ENCODE measurements around the gene ELN.
"Not testable (repeated sequence)": the region's sequence is repeated elsewhere in the genome, so short reads cannot be mapped to it uniquely, and the experiment has no call there.

The ELN gene

DNA sequence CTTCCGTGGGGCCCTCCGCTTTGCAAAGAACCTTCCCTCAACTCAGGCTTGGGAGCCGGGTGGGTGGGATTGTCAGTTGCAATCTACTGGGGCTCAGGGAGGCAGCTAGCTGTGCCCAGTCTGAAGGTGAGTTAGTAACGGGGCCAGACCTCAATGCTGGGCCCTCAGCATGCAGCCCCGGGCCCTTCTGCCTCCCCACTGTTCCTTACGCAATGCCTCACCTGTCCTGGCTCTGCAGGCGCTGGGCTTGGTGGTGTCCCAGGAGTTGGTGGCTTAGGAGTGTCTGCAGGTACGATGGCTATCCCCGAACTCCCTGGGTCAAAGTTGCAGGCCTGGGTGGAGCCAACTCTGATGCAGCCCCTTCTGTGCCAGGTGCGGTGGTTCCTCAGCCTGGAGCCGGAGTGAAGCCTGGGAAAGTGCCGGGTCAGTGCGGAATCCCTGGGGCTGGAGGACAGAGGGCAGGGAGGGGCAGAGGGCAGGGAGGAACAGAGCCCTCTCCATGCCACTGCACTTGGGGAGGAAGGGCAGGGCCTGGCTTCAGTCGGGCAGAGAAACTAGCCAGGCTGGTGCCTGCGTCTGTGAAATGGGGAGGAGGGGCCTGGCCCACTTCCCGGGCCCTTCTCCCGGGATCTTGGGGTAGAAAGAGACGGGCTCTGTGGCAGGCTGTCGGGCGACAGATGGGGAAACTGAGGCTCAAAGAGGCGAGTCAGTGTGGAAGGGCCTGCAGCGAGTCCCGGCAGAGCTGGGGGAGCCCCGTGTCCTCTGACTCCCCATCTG, 15.0 kb downstream of the ELN start:
- in situ Hi-C loops (cut with HindIII; ENCODE audit: low pct_ligation_motif_present, low sequenced_read_pairs): no loop called here
- Histone ChIP-seq H3K27me3 (replicated peaks) (no peaks in the 10 kb centered on the region), H3K36me3 (replicated peaks) (no peaks in the 10 kb centered on the region), H3K27ac (no peak overlapping the region), H3K4me3 (ENCODE audit: low read depth, low read length) (no peak overlapping the region)
- no peak for DNase-seq
- TF ChIP-seq, protein P1, sequence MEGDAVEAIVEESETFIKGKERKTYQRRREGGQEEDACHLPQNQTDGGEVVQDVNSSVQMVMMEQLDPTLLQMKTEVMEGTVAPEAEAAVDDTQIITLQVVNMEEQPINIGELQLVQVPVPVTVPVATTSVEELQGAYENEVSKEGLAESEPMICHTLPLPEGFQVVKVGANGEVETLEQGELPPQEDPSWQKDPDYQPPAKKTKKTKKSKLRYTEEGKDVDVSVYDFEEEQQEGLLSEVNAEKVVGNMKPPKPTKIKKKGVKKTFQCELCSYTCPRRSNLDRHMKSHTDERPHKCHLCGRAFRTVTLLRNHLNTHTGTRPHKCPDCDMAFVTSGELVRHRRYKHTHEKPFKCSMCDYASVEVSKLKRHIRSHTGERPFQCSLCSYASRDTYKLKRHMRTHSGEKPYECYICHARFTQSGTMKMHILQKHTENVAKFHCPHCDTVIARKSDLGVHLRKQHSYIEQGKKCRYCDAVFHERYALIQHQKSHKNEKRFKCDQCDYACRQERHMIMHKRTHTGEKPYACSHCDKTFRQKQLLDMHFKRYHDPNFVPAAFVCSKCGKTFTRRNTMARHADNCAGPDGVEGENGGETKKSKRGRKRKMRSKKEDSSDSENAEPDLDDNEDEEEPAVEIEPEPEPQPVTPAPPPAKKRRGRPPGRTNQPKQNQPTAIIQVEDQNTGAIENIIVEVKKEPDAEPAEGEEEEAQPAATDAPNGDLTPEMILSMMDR (IDR thresholded peaks at IDR 0.05; ENCODE audit: low read depth, low read length, missing control alignments): no peak

DNA sequence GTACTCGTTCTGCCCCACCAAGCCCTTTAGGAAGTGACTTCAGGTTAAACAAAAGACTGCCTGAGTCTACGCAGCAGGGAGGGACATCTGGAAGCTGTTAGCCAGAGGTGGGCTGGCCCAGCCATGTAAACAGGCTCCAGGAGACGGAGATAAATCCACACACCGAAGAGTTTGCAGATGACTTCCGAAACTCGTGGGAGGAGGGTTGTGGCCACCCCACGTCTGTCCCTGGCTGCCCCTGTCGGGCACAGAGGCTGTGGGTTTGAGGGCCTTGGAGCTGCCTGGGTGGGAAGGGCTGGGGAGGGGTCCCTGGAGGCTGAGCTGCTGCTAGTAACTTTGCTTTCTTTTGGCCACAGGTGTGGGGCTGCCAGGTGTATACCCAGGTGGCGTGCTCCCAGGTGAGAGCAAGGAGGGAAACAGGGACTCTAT, 15.6 kb downstream of the ELN start:
- H3K36me3 ChIP-seq (replicated peaks): no peaks in the 10 kb centered on the region
- no peak overlapping the region for H3K27ac ChIP-seq
- TF ChIP-seq, protein P1 (IDR thresholded peaks at IDR 0.05; ENCODE audit: low read depth, low read length, missing control alignments): no peak
- no peaks in the 10 kb centered on the region for H3K27me3 ChIP-seq (replicated peaks)
- in situ Hi-C loops (cut with HindIII; ENCODE audit: low pct_ligation_motif_present, low sequenced_read_pairs): no loop called here
- DNase-seq: no peak
- H3K4me3 ChIP-seq (ENCODE audit: low read depth, low read length): no peak overlapping the region

DNA sequence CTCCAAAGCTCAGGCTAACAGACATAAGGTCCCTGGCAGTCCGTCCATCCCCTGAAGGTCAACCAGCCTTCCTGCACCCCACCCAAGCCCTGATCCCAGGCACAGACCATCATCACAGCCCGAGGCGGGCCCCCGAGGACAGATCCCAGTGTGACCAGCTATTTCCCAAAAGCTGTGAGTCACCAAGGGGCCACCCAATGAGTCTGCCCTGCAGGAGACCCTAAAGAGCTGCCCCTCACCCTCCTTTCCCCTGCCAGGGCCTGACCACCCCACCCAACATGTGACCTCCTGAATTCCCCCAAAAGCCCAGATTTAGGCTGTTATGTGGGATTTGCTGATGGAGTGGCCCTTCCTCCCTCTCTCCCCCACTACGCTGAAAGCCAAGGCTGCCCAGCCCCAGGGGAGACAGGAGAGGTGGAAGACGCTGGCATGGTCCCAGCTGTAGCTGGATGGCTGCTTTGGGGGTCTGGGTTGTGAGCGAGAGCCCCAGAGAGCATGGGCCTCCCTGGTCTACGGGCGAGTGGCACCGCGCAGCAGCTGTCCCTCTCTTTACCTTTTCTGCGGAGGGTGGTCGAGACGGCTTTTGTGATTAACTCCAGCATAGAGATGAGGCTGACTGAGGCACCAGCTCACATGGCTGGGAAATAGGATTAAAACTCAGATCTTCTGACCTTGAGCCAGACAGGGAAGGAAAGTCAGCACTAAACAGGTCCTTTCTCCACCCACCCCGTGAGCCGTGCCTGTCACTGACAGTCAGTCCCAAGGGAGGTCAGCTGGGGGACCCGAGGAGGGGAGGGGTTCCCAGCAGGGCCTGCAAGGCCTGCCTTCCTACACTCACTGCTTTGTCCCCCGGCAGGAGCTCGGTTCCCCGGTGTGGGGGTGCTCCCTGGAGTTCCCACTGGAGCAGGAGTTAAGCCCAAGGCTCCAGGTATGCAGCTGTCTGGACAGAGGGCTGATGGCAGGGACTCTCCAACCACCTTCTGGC, 16.7 kb downstream of the ELN start:
- Histone ChIP-seq H3K27ac (no peak overlapping the region), H3K27me3 (replicated peaks) (no peaks in the 10 kb centered on the region), H3K4me3 (ENCODE audit: low read depth, low read length) (no peak overlapping the region), H3K36me3 (replicated peaks) (no peaks in the 10 kb centered on the region)
- in situ Hi-C loops (cut with HindIII; ENCODE audit: low pct_ligation_motif_present, low sequenced_read_pairs): no loop called here
- DNase-seq: no peak
- TF ChIP-seq, protein P1 (IDR thresholded peaks at IDR 0.05; ENCODE audit: low read depth, low read length, missing control alignments): no peak

DNA sequence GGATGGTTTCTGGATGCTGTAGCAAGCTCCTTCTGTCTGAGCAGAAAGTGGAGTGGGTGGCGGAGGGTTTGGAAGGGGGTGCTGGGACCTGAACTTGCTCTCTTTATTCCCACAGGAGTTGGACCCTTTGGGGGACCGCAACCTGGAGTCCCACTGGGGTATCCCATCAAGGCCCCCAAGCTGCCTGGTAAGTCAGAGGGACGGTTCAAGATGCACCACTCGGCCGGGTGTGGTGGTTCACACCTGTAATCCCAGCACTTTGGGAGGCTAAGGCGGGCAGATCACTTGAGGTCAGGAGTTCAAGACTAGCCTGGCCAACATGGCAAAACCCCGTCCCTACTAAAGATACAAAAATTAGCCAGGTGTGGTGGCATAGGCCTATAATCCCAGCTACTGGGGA, 18.6 kb downstream of the ELN start:
- H3K36me3 ChIP-seq (replicated peaks); DNase-seq; H3K27ac ChIP-seq; H3K4me3 ChIP-seq (ENCODE audit: low read depth, low read length); H3K27me3 ChIP-seq (replicated peaks); in situ Hi-C loops (cut with HindIII; ENCODE audit: low pct_ligation_motif_present, low sequenced_read_pairs): not testable (repeated sequence)

DNA sequence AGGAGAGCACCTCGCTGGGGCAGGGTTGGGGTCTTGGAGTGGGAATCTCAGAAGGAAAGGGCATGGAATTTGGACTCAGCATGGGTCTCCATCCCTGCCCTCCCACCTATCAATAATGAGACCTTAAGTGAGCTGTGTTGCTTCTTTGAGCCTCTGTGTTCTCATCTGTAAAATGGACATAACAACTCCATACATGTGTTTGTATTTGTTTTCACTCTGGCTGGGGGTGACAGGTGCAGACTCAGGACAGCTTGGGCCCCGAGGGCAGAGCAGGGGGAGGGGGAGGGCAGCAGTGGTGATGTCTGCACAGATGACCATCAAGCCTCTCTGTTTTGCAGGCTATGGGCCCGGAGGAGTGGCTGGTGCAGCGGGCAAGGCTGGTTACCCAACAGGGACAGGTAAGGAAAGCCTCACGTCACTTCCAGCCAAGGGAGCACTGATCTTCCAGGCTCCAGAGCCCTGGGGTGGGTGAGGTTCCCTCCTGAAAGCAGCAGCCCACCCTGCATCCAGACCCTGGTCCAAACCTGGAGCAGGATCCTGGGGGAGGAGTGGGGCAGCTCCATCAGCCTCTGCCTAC, 19.9 kb downstream of the ELN start:
- DNase-seq: no peak
- TF ChIP-seq, protein P1 (IDR thresholded peaks at IDR 0.05; ENCODE audit: low read depth, low read length, missing control alignments): no peak

More for the DNA sequence above, 19.9 kb downstream of the ELN start:
- H3K27me3 ChIP-seq (replicated peaks): no peaks in the 10 kb centered on the region
- no peaks in the 10 kb centered on the region for H3K36me3 ChIP-seq (replicated peaks)
- in situ Hi-C loops (cut with HindIII; ENCODE audit: low pct_ligation_motif_present, low sequenced_read_pairs): no loop called here
- H3K4me3 ChIP-seq (ENCODE audit: low read depth, low read length): no peak overlapping the region
- no peak overlapping the region for H3K27ac ChIP-seq

Data from brain microvascular endothelial cell (primary cell).